Measurements from ENCODE around the gene ZNRF4.

GRCh38 chr19:5466072-5466471, 10.9 kb downstream of the ZNRF4 start:
- TF ChIP-seq EZH2 (IDR thresholded peaks at IDR 0.05; ENCODE audit: low read depth, unreplicated experiment) (no peak), REST (IDR thresholded peaks at IDR 0.05; ENCODE audit: unreplicated experiment) (no peak), CTCF (conservative IDR thresholded peaks at IDR 0.05; ENCODE audit: low read depth in 2 of 2) (no peak), POLR2AphosphoS5 (IDR thresholded peaks at IDR 0.05; ENCODE audit: low read depth) (no peak), EZH2phosphoT487 (IDR thresholded peaks at IDR 0.05; ENCODE audit: unreplicated experiment) (no peak), CREB1 (CRISPR knock-in tag; IDR thresholded peaks at IDR 0.05; ENCODE audit: low read depth) (no peak), JUNB (IDR thresholded peaks at IDR 0.05; ENCODE audit: unreplicated experiment) (no peak), STAT1 (IDR thresholded peaks at IDR 0.05; ENCODE audit: unreplicated experiment) (no peak), ZNF331 (CRISPR knock-in tag; IDR thresholded peaks at IDR 0.05; ENCODE audit: low read depth) (no peak), NANOG (IDR thresholded peaks at IDR 0.05; ENCODE audit: borderline replicate concordance) (no peak), ETS1 (IDR thresholded peaks at IDR 0.05) (no peak), ZNF114 (CRISPR knock-in tag; IDR thresholded peaks at IDR 0.05) (no peak)
